ENCODE data around the gene PTPRD.

- TF ChIP-seq CTCF (conservative IDR thresholded peaks at IDR 0.05 in 1 of 2, IDR thresholded peaks at IDR 0.05 in 1 of 2; ENCODE audit: extremely low read depth in 1 of 2, insufficient read depth in 1 of 2, low read depth in 1 of 2, low read length in 2 of 2) (no peak), EZH2 (IDR thresholded peaks at IDR 0.05; ENCODE audit: borderline replicate concordance, low read length) (no peak)
Measured at GRCh38 chr9:8835291-8835690, 1777.5 kb downstream of the PTPRD start.
